Measurements from ENCODE around the gene THADA. TPM values are rescaled to one million over a fixed set of nuclear protein-coding genes. Genes with fewer than 3 reads are reported as not detected.

Gene THADA
- total and polyA plus RNA-seq, 2 donors (not counting 1 experiment from before 2014, with no cell fraction given) = 9.2 to 36.2 TPM

- Histone ChIP-seq H3K36me3 (ENCODE audit: control insufficient read depth, insufficient read depth, low read length) (no peaks in the 10 kb centered on the region), H3K4me2 (ENCODE audit: extremely low read depth, insufficient read depth, low read length) (no peak overlapping the region), H3K4me3 (replicated peaks in 1 of 4; ENCODE audit: control extremely low read depth in 1 of 4, insufficient read depth in 1 of 4, low read depth in 3 of 4, low read length in 4 of 4) (no peak overlapping the region), H3K27me3 (ENCODE audit: control insufficient read depth, insufficient read depth, low read length) (no peaks in the 10 kb centered on the region), H4K20me1 (ENCODE audit: control insufficient read depth, extremely low read depth, insufficient read depth, low read length) (no peaks in the 10 kb centered on the region), H3K4me1 (ENCODE audit: control insufficient read depth, extremely low read depth, insufficient read depth, low read length) (no peaks in the 10 kb centered on the region), H3K27ac (ENCODE audit: insufficient read depth, low read length) (no peak overlapping the region), H3K9me3 (ENCODE audit: control insufficient read depth, insufficient read depth, low read depth, low read length) (no peaks in the 10 kb centered on the region), H3K9ac (ENCODE audit: insufficient read depth, low read length) (no peak overlapping the region), H2AFZ (ENCODE audit: low read length) (no peak overlapping the region), H3K79me2 (ENCODE audit: control insufficient read depth, insufficient read depth, low read length) (no peaks in the 10 kb centered on the region)
- TF ChIP-seq EZH2 (IDR thresholded peaks at IDR 0.05; ENCODE audit: low read length, missing control alignments) (no peak), CTCF (conservative IDR thresholded peaks at IDR 0.05 in 1 of 2, IDR thresholded peaks at IDR 0.05 in 1 of 2; ENCODE audit: low read depth in 1 of 2, low read length in 2 of 2) (no peak)
- DNase-seq (ENCODE audit: low read depth in 2 of 2) = no peak
These were observed 211.7 kb downstream of the THADA start for GRCh38 chr2:43384143-43384542.

- TF ChIP-seq EZH2 (IDR thresholded peaks at IDR 0.05; ENCODE audit: low read length, missing control alignments) = no peak
- TF ChIP-seq CTCF (conservative IDR thresholded peaks at IDR 0.05 in 1 of 2, IDR thresholded peaks at IDR 0.05 in 1 of 2; ENCODE audit: low read depth in 1 of 2, low read length in 2 of 2) = no peak
- Histone ChIP-seq H2AFZ (ENCODE audit: low read length) (no peak overlapping the region), H3K4me3 (replicated peaks in 1 of 4; ENCODE audit: control extremely low read depth in 1 of 4, insufficient read depth in 1 of 4, low read depth in 3 of 4, low read length in 4 of 4) (no peak overlapping the region), H3K36me3 (ENCODE audit: control insufficient read depth, insufficient read depth, low read length) (no peaks in the 10 kb centered on the region), H3K27ac (ENCODE audit: insufficient read depth, low read length) (no peak overlapping the region), H3K27me3 (ENCODE audit: control insufficient read depth, insufficient read depth, low read length) (no peaks in the 10 kb centered on the region), H3K9ac (ENCODE audit: insufficient read depth, low read length) (no peak overlapping the region), H3K79me2 (ENCODE audit: control insufficient read depth, insufficient read depth, low read length) (no peaks in the 10 kb centered on the region), H4K20me1 (ENCODE audit: control insufficient read depth, extremely low read depth, insufficient read depth, low read length) (no peaks in the 10 kb centered on the region), H3K4me2 (ENCODE audit: extremely low read depth, insufficient read depth, low read length) (no peak overlapping the region), H3K9me3 (ENCODE audit: control insufficient read depth, insufficient read depth, low read depth, low read length) (no peaks in the 10 kb centered on the region), H3K4me1 (ENCODE audit: control insufficient read depth, extremely low read depth, insufficient read depth, low read length) (no peaks in the 10 kb centered on the region)
- DNase-seq (ENCODE audit: low read depth in 2 of 2) = no peak
These were observed 212.3 kb downstream of the THADA start for GRCh38 chr2:43383533-43383932.

- no peak overlapping the region for H2AFZ ChIP-seq (ENCODE audit: low read length)
- no peaks in the 10 kb centered on the region for H3K79me2 ChIP-seq (ENCODE audit: control insufficient read depth, insufficient read depth, low read length)
- TF ChIP-seq CTCF (conservative IDR thresholded peaks at IDR 0.05 in 1 of 2, IDR thresholded peaks at IDR 0.05 in 1 of 2; ENCODE audit: low read depth in 1 of 2, low read length in 2 of 2) (no peak), EZH2 (IDR thresholded peaks at IDR 0.05; ENCODE audit: low read length, missing control alignments) (no peak)
- H3K9ac ChIP-seq (ENCODE audit: insufficient read depth, low read length) = no peak overlapping the region
- no peak overlapping the region for H3K4me2 ChIP-seq (ENCODE audit: extremely low read depth, insufficient read depth, low read length)
- no peaks in the 10 kb centered on the region for H3K4me1 ChIP-seq (ENCODE audit: control insufficient read depth, extremely low read depth, insufficient read depth, low read length)
- no peak overlapping the region for H3K27ac ChIP-seq (ENCODE audit: insufficient read depth, low read length)
- no peaks in the 10 kb centered on the region for H3K9me3 ChIP-seq (ENCODE audit: control insufficient read depth, insufficient read depth, low read depth, low read length)
- no peak for DNase-seq (ENCODE audit: low read depth in 2 of 2)
- H3K4me3 ChIP-seq (replicated peaks in 1 of 4; ENCODE audit: control extremely low read depth in 1 of 4, insufficient read depth in 1 of 4, low read depth in 3 of 4, low read length in 4 of 4) = no peak overlapping the region
- no peaks in the 10 kb centered on the region for H4K20me1 ChIP-seq (ENCODE audit: control insufficient read depth, extremely low read depth, insufficient read depth, low read length)
- no peaks in the 10 kb centered on the region for H3K36me3 ChIP-seq (ENCODE audit: control insufficient read depth, insufficient read depth, low read length)
- no peaks in the 10 kb centered on the region for H3K27me3 ChIP-seq (ENCODE audit: control insufficient read depth, insufficient read depth, low read length)
These were observed 216.3 kb downstream of the THADA start for GRCh38 chr2:43379494-43379893.
